GM21576 (cell line): ENCODE measurements around the gene SFT2D1.
A peak's percentile ranks its signal among the peaks of the same experiment; 100 is the strongest.
"Not testable (repeated sequence)": the region's sequence is repeated elsewhere in the genome, so short reads cannot be mapped to it uniquely, and the experiment has no call there.

Experiments used
- ATAC-seq: cut with Tn5 transposase; IDR thresholded peaks from one replicate; pipeline ENCODE4 v1.9.1; 2021; ENCODE audit warnings: mild to moderate bottlenecking, moderate library complexity; ENCODE audit not compliant: unreplicated experiment

The SFT2D1 gene

DNA sequence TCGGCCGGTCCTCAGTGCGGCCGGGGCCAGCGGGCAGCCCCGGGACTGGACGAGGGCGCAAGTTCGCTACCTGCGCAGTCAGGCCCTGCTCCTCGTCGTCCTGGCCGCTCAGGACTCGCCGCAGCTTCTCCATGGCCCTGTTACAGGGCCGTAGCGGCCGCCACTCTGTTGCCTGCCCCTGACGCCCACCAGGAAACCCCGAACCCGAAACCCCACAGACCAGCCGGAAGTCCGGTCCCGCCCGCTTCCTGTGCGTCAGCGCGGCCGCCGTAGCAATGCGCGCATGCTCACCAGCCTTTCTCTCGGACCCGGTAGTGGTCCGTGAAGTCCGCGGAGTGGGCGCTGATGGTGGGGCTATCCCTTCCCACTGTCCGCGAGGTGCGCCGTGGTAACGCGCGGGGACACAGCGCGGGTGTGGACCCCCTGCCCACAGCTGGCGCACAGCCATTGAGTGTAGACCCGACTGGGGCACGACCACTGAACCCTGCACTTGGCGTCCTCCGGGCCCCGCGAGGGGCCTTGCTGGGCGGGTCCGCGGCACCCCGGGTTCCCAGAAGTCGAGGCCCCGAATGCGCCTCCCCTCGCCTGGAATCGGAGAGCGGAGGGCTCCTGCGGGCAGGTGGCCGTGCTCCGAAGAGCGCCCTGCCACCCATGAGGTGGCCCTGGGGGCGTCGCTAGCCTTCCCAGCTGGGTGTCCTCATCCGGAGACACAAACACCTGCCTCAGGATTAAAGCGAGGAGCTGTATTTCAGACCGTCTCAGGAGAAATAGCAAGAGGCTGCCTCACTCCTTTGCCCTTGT lies at the start of gene SFT2D1:
SFT2D1 (minus strand) TSS at position 197 of the 801 bp plus-strand sequence; CDS start at position 133, 64 bp downstream.
- ATAC-seq: peak; percentile 90

DNA sequence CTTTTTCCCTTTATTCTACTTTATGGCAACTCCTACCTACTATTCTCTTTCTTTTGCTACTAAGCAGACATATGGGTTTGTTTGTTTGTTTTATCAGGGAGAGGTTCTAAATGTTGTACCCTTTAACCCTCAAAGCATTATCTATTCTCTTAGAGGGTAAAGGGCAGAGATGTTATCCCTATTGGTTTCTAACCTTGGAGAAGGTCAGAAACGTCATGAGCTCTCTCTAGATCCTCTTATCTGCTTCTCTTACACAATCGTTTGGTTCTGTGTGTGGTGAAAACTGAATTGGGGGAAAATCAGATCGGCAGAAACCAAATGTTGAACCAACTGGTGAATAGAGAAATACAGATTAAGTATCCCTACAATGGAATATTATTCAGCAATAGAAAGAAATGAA lies 46.8 kb upstream of the SFT2D1 start:
- ATAC-seq: no peak

DNA sequence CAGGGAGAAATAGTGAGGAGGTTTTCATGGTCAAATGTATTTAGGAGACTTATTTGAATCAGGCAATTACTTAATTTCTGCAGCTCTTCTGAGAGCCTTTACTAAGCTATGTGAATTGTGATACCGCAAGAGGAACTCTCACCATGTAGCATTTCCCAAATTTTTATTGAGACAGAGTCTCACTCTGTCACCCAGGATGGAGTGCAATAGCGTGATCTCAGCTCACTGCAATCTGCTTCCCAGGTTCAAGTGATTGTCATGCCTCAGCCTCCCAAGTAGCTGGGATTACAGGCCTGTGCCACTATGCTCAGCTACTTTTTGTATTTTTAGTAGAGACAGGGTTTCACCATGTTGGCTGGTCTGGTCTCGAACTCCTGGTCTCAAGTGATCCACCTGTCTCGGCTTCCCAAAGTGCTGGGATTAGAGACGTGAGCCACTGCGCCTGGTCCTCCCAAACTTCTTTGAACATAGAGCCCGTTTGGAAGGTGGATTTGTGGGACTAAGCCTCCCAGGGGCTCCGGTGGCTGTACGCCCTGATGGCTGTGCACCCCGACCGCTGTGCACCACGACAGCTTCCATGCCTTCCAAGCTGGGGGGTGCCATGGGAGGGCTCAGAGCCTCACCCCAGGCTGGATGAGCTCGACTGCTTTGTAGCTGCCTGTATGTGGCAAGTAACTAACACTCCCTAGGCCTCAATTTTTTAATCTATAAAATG lies 46.1 kb upstream of the SFT2D1 start:
- no peak for ATAC-seq

DNA sequence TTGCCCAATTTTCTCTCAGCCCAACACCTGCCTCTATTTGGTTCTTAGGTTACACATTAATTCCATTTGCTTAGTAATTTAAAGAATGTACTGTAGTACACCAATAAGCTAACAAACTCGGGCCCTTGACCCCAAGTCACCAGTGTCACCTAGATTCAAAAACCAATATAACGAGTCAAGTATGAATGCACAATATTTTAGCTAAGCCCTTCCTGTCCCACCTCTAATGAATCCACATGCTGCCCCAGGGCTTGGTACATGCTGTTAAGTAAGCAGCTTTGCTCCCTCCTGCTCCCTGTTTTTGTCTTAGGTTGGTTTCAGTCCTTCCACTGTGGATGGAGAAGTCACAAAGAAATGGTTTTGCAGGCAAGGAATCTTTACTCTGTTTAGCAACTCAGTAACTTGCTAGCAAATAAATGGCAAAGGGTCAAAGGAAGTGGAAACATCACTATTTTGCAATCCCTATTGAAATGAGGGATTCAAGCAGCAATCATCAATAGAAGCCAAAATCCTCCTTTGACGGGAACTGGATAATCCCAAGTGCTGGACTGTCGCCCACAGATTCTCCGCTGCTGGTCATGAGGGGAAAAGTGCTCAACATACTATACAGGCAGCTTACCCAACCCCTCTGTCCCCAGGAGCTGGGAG lies 45.4 kb upstream of the SFT2D1 start:
- ATAC-seq: no peak

DNA sequence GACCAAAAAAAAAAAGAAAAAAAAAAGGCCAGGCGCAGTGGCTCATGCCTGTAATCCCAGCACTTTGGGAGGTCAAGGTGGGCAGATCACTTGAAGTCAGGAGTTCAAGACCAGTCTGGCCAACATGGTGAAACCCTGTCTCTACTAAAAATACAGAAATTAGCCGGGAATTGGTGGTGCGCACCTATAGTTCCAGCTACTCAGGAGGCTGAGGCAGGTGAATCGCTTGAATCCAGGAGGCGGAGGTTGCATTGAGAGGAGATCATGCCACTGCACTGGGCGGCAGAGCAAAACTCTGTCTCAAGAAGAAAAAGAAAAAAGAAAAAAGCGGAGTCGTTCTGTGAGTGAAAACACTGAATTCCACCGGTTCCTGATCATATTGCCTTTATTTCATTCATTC lies 44.8 kb upstream of the SFT2D1 start:
- ATAC-seq: not testable (repeated sequence)

DNA sequence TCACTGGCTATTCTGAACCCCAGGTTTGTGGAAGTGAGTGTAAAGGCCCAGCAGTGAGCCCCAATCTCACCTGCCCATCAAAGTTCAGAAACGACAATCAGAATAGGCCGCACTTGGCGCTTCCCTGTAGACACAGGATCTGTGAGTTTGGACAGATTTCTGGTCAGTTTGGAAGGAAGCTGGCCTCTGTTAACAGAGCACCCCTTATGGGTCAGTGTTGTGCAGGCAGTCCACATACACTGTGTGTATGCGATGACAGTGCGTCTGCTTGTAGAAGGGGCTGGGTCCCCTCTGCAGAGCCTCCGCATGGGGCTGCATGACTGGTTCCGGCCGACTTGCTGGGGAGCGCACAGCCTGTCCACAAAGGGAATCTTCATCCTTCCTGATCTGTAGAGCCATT lies 43.8 kb upstream of the SFT2D1 start:
- no peak for ATAC-seq

DNA sequence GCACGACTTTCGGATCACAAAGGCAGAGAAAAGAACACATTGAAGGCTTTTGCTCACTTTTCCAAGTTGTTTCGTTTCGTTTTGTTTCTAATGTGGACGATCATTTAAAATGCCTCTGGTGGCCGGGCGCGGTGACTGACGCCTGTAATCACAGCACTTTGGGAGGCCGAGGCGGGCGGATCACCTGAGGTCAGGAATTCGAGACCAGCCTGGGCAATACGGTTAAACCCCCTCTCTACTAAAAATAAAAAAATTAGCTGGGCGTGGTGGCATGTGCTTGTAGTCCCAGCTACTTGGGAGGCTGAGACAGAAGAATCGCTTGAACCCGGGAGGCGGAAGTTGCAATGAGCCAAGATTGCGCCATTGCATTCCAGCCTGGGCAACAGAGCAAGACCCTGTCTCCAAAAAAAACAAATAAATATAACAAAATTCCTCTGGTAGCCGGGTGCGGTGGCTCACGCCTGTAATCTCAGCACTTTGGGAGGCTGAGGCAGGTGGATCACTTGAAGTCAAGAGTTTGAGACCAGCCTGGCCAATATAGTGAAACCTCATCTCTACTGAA lies 41.5 kb upstream of the SFT2D1 start:
- ATAC-seq: not testable (repeated sequence)

DNA sequence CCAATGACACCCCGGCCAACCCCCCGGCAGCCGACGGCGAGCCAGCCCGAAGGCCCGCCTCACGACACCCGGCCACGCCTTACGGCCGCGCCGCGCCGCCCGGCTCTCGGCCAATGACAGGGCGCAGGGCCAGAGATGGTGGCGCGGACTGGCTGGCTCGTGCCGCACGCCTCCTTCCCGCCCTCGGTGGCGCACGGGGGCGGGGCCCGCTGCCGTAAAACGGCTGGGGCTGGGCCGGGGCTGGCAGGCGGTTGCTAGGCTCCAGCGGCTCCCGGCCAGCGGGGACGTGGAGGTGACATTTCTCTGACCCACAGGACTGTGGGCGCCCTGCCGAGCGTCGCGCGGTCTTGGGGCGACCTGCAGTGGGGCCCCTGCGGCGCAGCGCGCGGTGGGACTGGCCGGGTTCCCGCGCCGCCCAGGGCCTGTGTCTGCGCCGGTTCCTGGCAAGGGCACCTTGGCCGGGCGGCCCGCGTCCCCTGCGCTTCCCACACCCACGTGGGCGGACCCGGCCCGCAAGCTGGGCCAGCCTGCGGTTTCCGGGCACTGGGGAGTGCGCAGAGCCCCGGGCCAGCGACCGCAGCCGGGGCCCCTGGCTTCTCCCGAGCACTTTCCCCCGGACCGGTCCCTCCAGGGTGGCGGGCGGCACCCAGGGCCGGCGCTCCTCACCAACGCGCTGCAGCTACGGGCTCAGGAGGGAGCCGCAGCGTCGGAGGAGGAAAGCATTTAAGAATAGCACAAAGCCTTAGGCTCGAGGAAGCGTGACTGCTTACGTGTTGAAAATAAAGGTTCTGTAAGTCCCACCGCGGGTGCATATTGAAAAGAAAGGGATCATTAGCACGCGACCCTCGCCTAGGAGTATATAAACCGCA lies 40.8 kb upstream of the SFT2D1 start, which contains the start of gene MPC1:
MPC1 (minus strand) TSS at position 8 of the 869 bp plus-strand sequence. CDS start 64 bp downstream, outside the sequence.
- ATAC-seq: peak; percentile 84

DNA sequence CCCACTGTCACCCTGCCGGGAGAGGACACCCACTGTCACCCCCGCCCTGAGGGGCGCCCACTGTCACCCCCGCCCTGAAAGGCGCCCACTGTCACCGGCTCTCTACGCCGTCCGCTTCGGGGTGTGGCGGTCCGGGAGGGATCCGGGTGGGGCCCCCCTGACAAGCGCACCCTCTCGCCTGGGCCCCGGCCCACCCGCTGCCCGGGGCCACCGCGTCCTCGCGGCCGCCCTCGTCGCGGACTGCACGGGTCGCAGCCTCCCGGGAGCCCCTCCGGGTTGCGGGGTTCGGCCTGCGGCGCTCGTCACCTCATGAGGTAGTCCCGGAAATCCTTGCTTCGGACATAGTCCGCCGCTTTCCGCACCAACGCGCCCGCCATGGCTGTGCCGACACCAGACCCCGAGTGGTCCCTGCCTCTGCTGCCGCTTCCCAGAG lies 40.2 kb upstream of the SFT2D1 start:
- peak; percentile 6 for ATAC-seq

DNA sequence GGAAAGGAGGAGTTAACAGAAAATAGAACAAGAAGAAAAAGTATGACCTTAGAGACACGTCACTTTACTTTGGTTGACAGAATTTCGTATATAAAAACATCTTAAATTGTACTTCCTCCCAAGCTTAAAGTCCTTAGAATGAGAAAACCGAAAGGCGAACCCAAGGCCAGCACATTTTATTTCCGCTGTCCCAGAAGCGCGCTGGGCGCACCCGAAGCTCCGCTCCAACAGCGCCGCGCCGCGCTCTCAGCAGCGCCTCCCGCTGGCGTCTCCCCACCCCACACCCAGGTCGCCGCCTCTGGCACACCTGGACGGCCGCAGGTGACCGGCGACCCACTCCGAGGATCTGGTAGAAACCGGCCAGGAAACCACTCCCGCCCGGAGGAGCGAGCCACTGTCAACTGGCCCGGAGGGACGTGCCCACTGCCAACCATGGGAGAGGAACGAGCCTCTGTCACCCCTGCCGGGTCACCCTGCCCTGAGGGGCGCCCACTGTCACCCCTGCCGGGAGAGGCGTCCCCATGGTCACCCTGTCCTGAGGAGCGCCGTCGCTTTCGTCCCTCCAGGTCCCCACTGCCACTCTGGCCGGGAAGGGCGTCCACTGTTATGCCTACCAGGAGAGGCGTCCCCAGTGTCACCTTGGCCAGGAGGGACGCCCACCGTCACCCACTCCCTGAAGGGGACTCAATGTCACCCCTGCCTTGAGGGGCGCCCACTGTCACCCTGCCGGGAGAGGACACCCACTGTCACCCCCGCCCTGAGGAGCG lies 39.6 kb upstream of the SFT2D1 start:
- ATAC-seq: peak; percentile 57

DNA sequence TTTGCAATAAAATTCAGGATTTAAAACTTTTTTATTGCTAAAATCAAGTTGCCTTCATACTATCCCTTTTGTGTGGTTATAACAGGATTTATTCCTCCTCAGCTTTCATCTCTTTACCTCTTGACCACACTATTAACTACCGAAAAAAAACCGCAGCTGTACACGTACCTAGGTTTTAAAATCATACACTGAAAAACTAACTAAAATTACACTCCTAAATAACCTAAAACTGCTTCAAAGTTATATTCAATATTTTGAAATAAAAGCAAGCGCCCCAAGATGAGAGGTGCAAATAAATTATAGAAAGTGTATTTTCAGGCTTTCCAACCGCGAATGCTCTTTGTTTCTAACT lies 39.0 kb upstream of the SFT2D1 start:
- no peak for ATAC-seq

DNA sequence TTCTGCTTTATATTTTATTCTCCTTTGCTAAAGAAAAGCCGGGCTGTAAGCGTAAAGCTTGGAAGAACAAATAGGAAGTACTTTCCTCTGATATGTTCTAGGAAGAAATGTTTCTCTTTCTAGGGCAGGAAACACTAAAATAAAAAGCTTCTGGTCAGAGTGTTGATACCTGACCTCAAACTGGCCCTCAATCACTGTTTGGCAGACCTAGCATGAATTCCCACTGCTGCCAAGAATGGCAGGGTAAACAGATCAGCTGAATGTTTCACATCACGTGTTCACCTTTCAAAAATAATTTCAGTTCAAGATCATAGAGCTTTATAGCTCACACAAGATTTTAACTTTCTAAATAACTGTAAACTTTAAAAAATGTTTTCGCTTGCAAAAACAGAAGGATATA lies 37.5 kb upstream of the SFT2D1 start:
- ATAC-seq: no peak

DNA sequence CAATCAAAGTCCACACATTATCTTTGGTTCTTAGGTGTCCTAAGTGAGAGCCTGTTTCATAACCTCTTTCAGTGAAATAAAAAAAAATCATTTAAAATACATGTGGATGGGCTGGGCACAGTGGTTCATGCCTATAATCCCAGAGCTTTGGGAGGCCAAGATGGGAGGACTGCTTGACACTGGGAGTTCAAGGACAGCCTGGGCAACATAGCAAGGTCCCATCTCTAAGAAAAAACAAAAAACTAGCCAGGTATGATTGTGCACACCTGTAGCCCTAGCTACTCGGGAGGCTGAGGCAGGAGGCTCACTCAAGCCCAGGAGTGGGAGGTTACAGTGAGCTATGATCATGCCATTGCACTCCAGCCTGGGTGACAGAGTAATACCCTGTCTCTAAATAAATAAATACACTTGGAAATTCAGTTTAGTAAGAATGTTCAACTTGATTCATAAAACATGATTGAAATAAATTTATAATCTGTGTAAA lies 36.8 kb upstream of the SFT2D1 start:
- ATAC-seq: no peak

DNA sequence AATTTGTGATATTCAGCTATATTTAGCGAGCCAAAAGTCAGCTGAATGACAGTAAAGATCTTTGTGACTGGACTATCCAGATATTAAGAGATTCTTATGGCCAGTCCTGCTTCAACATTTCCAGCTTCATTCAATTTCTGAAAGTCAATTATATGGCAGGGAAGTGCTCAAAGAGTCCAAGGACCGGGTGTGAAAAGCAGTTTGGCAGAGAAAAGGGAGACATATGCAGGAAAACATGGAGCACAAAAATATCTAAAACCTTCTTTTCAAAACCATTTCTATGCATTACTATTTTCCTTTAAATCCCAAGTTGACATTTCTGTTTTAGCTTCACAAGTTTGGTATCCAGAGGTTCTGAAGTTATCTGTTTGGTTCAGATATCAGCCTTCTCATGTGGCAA lies 35.4 kb upstream of the SFT2D1 start:
- no peak for ATAC-seq

DNA sequence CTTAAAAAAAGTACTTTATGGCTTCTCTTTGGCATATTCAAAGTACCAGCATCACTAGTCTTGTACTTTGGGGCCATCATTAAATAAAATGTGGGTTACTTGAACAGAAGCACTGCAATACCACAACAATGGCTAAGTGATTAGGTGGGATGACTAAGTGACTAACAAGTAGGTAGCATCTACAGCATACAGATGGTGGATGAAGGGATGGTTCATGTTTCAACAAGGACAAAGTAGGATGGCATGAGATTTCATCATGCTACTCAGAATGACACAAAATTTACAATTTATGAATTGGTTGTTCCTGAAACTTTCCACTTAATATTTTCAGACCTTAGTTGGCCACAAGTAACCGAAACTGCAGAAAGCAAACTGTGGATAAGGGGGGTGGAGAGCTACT lies 32.7 kb upstream of the SFT2D1 start:
- ATAC-seq: no peak

DNA sequence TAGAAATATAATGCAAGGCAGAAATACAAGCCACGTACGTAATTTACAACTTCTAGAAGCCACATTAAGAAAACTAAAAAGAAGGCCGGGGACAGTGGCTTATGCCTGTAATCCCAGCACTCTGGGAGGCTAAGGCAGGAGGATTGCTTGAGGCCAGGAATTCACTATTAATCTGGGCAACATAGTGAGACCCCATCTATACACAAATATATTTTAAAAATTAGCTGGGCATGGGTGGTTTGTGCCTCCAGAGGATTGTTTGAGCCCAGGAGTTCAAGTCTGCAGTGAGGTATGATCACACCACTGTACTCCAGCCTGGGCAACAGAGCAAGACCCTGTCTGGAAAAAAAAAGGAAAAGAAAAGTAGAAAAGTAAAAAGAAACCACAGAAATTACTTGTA lies 28.1 kb upstream of the SFT2D1 start:
- no peak for ATAC-seq

DNA sequence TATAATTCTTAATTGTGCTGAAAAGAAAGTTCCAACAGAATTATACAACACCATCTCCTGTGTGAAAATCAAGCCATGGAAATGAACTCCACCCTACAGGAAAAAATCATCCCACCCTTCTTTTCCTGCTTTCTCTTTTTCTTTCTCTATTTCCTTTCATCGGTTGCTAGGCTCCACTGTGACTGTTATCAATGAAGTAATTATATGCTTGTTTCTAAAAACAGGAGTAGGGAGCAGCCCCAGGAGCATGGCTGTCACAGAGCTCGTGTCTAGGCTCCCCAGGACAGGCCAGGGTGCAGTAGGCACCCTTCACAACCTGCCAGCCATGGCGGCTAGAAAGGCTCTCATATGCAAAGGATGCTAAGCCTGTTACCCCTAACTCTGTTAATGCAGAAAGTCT lies 27.4 kb upstream of the SFT2D1 start:
- ATAC-seq: no peak

DNA sequence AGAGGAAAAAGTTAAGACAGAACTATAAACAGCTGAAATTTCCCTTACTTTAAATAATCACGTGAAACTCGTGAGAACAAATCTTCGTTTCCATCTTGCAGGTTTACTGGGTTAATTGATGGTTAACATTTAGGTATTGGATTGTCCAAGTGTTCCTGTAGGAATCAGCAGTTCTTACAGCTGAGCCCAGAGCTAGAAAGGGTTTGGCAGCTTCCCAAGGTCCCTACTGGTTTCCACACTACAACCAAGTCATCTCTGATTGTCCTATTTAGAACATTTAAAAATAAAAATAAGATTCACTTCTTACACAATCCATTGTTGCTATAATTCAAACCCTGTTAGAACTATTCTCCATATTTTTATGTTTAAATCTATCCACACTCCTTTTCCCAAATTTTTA lies 24.6 kb upstream of the SFT2D1 start:
- no peak for ATAC-seq

DNA sequence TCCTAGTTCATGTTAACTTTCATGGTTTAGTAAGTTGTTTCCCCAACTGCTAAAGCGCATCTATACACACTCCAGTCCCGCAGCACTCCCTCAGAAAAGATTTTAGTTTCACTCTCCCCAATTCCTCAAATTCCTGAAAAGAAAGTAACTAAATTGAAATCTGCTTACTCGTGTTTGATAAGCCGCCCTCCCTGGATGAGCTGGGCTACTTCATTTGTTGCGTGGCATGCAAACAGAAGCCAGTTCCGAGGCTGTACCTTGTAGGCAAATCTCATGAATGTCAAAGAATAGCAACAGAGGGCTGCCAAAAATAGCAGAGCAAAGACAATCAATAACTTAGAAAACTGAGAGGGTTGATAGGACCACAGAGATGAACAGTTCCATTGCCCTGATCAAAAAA lies 23.5 kb upstream of the SFT2D1 start:
- no peak for ATAC-seq

DNA sequence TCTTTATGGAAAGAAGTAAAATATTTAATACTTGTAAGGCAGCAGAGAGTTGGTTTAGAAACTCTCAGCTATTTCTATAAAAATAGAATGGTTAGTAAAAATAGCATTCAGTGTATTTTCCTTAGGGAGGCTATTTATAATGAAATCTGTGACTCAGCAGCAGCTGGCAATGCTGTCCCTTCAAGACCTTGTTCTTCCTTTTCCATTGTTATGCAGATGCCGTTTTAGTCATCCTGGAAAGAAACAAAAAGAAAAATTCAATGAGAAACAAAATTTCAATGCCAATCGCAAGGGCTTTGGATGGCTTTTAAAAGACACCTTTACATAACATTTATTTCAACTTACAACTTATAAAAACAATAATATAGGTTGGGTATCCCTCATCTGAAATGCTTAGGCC lies 22.9 kb upstream of the SFT2D1 start:
- ATAC-seq: no peak
